Endothelial cell of coronary artery (primary cell): ENCODE results near the gene ATF2. TPM values are rescaled to one million over a fixed set of nuclear protein-coding genes. Genes with fewer than 3 reads are reported as not detected.

Experiments used
- total RNA-seq: library from RNA; depleted of rRNA; stranded (reverse); fragments of >200 nt; gene quantifications from 2 replicates; pipeline ENCODE4 v1.2.3, GENCODE V29; 2014

The ATF2 gene, protein sequence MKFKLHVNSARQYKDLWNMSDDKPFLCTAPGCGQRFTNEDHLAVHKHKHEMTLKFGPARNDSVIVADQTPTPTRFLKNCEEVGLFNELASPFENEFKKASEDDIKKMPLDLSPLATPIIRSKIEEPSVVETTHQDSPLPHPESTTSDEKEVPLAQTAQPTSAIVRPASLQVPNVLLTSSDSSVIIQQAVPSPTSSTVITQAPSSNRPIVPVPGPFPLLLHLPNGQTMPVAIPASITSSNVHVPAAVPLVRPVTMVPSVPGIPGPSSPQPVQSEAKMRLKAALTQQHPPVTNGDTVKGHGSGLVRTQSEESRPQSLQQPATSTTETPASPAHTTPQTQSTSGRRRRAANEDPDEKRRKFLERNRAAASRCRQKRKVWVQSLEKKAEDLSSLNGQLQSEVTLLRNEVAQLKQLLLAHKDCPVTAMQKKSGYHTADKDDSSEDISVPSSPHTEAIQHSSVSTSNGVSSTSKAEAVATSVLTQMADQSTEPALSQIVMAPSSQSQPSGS
- 36.2 and 42.7 TPM in 2 replicates for total RNA-seq

DNA sequence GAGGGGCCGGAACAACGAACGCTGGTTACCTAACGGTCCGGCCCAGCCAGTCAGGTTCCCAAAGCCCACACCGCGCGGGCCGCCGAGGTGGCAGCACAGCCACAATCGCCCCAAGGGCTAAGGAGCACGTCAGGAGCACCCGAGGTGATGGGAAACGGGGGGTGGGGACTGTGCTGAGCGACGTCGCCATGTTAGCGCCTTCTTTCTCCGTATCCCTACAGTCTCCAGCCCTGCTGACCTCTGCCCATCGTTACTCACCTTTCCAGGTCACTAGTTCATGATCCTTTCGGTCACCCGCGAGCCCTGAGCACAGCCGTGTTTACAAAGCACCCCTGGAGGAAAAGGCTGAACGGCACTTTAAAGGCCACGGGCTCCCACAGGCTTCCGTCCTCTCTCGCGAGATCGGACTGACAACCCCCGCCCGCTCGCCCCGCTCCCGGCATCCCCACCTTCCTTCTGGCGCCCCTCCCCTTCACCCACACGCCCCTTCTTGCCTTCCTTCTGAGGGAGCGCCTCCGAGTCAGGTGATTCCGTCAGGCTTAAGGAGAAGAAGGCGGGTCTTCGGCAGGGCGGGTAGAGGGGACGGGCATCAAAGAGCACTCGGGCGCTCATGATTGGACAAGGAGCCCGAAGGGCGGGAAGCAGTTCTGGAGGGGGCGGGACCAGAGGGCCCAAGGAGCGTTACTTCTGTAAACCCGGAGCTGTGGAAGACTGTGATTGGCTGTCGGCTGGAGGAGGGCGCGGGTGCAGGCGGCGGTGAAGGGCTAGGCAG, at the start of gene ATF2:
Gene ATF2, minus strand, starts transcription at position 412 of the 772 bp plus-strand sequence. CDS start 31,760 bp downstream, outside the sequence.

DNA sequence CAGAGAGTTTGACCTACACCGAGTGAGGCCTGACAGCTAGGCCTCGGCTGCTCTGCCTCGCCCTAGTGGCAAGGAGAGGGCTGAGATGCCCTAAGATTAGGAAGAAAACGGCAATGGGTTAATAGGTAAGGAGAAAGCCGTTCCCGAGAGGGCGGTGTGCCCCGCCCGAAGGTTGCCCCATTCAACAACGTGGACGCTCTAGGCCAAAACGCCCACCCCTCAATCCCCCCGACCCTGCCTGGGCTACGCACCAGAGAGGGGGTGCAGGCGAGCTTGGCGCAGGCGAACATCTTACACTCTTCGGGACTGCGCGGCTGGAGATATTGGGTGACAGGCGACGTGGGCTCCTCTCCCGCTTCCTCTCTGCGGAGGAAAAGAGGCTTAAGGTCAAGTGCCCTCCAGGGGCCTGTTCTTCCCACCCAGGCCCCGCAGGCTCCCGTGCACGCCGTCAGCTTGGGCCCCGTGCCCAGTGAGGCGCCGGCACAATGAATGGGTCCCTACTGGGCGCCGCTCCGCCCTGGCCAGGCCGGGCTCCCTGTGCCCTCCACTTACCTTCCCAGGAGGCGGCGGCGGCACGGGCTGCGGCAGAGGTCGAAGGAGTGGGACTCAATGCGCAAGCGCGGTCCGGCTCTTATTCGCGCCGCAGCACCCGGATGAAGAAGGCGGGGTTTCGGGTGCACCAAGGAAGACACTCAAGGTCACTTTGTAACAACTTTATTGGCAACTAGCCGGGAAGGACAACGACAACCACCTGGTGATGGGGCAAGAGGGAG, 13.3 kb upstream of the ATF2 start, which contains the start of gene ATP5MC3:
Gene ATP5MC3, minus strand, starts transcription at position 607 of the 773 bp plus-strand sequence. Its CDS starts 317 bp downstream, at position 290.

Other genes starting within 250 kb of the ATF2 start
- 14.5 and 18.4 TPM in 2 replicates for gene CHN1, start 162.8 kb downstream of the ATF2 start, total RNA-seq
- gene ATP5MC3, start 13.5 kb upstream of the ATF2 start, total RNA-seq = 80.9 and 100 TPM in 2 replicates